SK-N-SH treated with all-trans-retinoic acid at 6 μM for 48 hours (cell line): ENCODE results near the gene CSGALNACT2.

Source experiments
- ARNTL ChIP-seq: fragments of 450-650 bp; formaldehyde crosslinking; IDR thresholded peaks from 2 replicates; pipeline ENCODE4 v1.5.0; 2020; ENCODE audit warnings: low read depth, mild to moderate bottlenecking, moderate library complexity, borderline replicate concordance
- CSDC2 ChIP-seq: fragments of 250-450 bp; sonication (Bioruptor Pico); IDR thresholded peaks from 2 replicates; pipeline ENCODE4 v1.5.0; 2020; ENCODE audit warnings: mild to moderate bottlenecking, moderate library complexity
- PPARA ChIP-seq: fragments of 250-450 bp; sonication (Bioruptor Pico); IDR thresholded peaks from 2 replicates; pipeline ENCODE4 v1.5.0; 2020; ENCODE audit warnings: mild to moderate bottlenecking, borderline replicate concordance
- RARB ChIP-seq: fragments of 250-450 bp; sonication (Bioruptor Pico); IDR thresholded peaks from 2 replicates; pipeline ENCODE4 v1.8.0; 2021; ENCODE audit warnings: mild to moderate bottlenecking, moderate library complexity
- TCF4 ChIP-seq: fragments of 250-450 bp; sonication (Bioruptor Pico); IDR thresholded peaks from 2 replicates; pipeline ENCODE4 v1.8.0; 2021; ENCODE audit warnings: mild to moderate bottlenecking, moderate library complexity, borderline replicate concordance
- ZFP3 ChIP-seq: fragments of 250-450 bp; sonication (Bioruptor Pico); IDR thresholded peaks from 2 replicates; pipeline ENCODE4 v1.5.0; 2020; ENCODE audit warnings: mild to moderate bottlenecking, moderate library complexity
- ZNF70 ChIP-seq: fragments of 450-650 bp; formaldehyde crosslinking; IDR thresholded peaks from 2 replicates; pipeline ENCODE4 v1.5.0; 2020; ENCODE audit warnings: mild to moderate bottlenecking, moderate library complexity
- TF ChIP-seq, protein P1 (sequence below): fragments of 250-450 bp; sonication (Bioruptor Pico); IDR thresholded peaks from 2 replicates; pipeline ENCODE4 v1.5.1; 2020; ENCODE audit warnings: low read depth, mild to moderate bottlenecking, moderate library complexity
- TF ChIP-seq, protein P2 (sequence below): fragments of 250-450 bp; sonication (Bioruptor Pico); IDR thresholded peaks from 2 replicates; pipeline ENCODE4 v1.8.0; 2020; ENCODE audit warnings: mild to moderate bottlenecking, moderate library complexity, borderline replicate concordance

DNA sequence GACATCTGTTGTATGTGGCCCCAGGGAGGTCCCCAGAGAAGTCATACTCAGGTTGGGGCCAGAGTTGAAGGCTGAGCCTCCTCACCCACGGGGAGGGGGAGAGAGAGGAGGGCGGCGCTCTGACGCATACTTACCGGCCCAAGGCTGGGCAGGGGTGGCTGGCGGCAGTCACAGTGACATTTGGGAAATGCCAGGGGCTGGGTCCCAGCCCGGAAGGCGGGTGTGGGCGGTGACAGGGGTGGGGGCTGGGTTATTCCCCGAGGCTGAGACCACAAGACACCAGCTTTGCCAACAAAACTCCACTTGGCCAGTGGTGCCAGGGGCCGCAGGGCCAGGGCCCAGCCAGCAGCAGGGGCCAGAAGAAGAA is 87.5 kb downstream of the CSGALNACT2 start:
- TF ChIP-seq, protein P1, sequence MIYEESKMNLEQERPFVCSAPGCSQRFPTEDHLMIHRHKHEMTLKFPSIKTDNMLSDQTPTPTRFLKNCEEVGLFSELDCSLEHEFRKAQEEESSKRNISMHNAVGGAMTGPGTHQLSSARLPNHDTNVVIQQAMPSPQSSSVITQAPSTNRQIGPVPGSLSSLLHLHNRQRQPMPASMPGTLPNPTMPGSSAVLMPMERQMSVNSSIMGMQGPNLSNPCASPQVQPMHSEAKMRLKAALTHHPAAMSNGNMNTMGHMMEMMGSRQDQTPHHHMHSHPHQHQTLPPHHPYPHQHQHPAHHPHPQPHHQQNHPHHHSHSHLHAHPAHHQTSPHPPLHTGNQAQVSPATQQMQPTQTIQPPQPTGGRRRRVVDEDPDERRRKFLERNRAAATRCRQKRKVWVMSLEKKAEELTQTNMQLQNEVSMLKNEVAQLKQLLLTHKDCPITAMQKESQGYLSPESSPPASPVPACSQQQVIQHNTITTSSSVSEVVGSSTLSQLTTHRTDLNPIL (CRISPR knock-in tag), result no peak
- no peak for TF ChIP-seq RARB (CRISPR knock-in tag)
- no peak for TF ChIP-seq CSDC2 (CRISPR knock-in tag)
- no peak for TF ChIP-seq ARNTL (CRISPR knock-in tag)
- no peak for TF ChIP-seq PPARA (CRISPR knock-in tag)
- TF ChIP-seq ZNF70 (CRISPR knock-in tag), result no peak
- TF ChIP-seq TCF4 (CRISPR knock-in tag), result no peak
- TF ChIP-seq ZFP3 (CRISPR knock-in tag), result no peak
- TF ChIP-seq, protein P2, sequence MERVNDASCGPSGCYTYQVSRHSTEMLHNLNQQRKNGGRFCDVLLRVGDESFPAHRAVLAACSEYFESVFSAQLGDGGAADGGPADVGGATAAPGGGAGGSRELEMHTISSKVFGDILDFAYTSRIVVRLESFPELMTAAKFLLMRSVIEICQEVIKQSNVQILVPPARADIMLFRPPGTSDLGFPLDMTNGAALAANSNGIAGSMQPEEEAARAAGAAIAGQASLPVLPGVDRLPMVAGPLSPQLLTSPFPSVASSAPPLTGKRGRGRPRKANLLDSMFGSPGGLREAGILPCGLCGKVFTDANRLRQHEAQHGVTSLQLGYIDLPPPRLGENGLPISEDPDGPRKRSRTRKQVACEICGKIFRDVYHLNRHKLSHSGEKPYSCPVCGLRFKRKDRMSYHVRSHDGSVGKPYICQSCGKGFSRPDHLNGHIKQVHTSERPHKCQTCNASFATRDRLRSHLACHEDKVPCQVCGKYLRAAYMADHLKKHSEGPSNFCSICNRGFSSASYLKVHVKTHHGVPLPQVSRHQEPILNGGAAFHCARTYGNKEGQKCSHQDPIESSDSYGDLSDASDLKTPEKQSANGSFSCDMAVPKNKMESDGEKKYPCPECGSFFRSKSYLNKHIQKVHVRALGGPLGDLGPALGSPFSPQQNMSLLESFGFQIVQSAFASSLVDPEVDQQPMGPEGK (CRISPR knock-in tag), result no peak
